PFSK-1 (cell line): ENCODE data around the gene SDK1.

Experiments
- FOXP2 ChIP-seq: optimal IDR thresholded peaks from 2 replicates; pipeline ENCODE3; 2011; ENCODE audit warnings: borderline replicate concordance, control low read depth, inconsistent platforms; ENCODE audit not compliant: insufficient read depth; ENCODE audit errors: extremely low read length, extremely low read depth
- POLR2AphosphoS5 ChIP-seq: IDR thresholded peaks from 2 replicates; pipeline ENCODE4 v1.6.1; 2012; ENCODE audit warnings: low read depth, mild to moderate bottlenecking, control low read depth, low read length, moderate library complexity
- REST ChIP-seq, 2 experiments: IDR thresholded peaks; 2 replicates each; pipeline versions ENCODE4 v1.6.1 to v1.8.0; 2011 to 2012; ENCODE audit warnings: low read depth in 2 of 2, low read length in 2 of 2, control low read depth in 1 of 2, inconsistent platforms in 1 of 2, mild to moderate bottlenecking in 1 of 2, moderate library complexity in 1 of 2; ENCODE audit not compliant: insufficient read depth in 1 of 2
- SIN3A ChIP-seq: IDR thresholded peaks from 2 replicates; pipeline ENCODE4 v1.6.1; 2012; ENCODE audit warnings: mild to moderate bottlenecking, low read length, moderate library complexity, borderline replicate concordance; ENCODE audit not compliant: insufficient read depth
- TAF1 ChIP-seq: IDR thresholded peaks from 2 replicates; pipeline ENCODE4 v1.6.1; 2012; ENCODE audit warnings: low read length, control low read depth, borderline replicate concordance; ENCODE audit not compliant: insufficient read depth

SDK1 gene

GRCh38 chr7:3265388-3265787 is 35.7 kb upstream of the SDK1 start:
- no peak for TF ChIP-seq FOXP2
- no peak for TF ChIP-seq REST (IDR thresholded peaks at IDR 0.05; ENCODE audit: insufficient read depth in 1 of 2, low read depth in 2 of 2, low read length in 2 of 2)
- no peak for TF ChIP-seq SIN3A
- no peak for TF ChIP-seq POLR2AphosphoS5
- no peak for TF ChIP-seq TAF1

GRCh38 chr7:3266240-3266639 is 34.8 kb upstream of the SDK1 start:
- TF ChIP-seq TAF1 = no peak
- TF ChIP-seq REST (IDR thresholded peaks at IDR 0.05; ENCODE audit: insufficient read depth in 1 of 2, low read depth in 2 of 2, low read length in 2 of 2) = no peak
- TF ChIP-seq FOXP2 = no peak
- no peak for TF ChIP-seq SIN3A
- TF ChIP-seq POLR2AphosphoS5 = no peak

GRCh38 chr7:3267966-3268690 is 32.9 kb upstream of the SDK1 start:
- no peak for TF ChIP-seq TAF1
- no peak for TF ChIP-seq SIN3A
- no peak for TF ChIP-seq REST (IDR thresholded peaks at IDR 0.05; ENCODE audit: insufficient read depth in 1 of 2, low read depth in 2 of 2, low read length in 2 of 2)
- TF ChIP-seq FOXP2 = no peak
- no peak for TF ChIP-seq POLR2AphosphoS5

GRCh38 chr7:3270362-3270761 is 30.7 kb upstream of the SDK1 start:
- TF ChIP-seq POLR2AphosphoS5 (no peak), SIN3A (no peak), TAF1 (no peak)

- no peak for TF ChIP-seq FOXP2
- TF ChIP-seq REST (IDR thresholded peaks at IDR 0.05; ENCODE audit: insufficient read depth in 1 of 2, low read depth in 2 of 2, low read length in 2 of 2) = no peak
- TF ChIP-seq TAF1 = no peak
- no peak for TF ChIP-seq POLR2AphosphoS5
- no peak for TF ChIP-seq SIN3A
These were observed 29.8 kb upstream of the SDK1 start for GRCh38 chr7:3271298-3271697.
